Measurements from ENCODE around the gene ST6GALNAC6.
A peak's percentile ranks its signal among the peaks of the same experiment; 100 is the strongest.

ST6GALNAC6 gene

GRCh38 chr9:127931092-127931881 lies 31.9 kb upstream of the ST6GALNAC6 start:
- DNase-seq, result peak in 1 of 2 experiments; percentile 48

- DNase-seq, result peak; percentile 66 to 78
These were observed 31.1 kb upstream of the ST6GALNAC6 start, which contains the start of gene PIP5KL1 for GRCh38 chr9:127930231-127931091. TSS of gene PIP5KL1 (minus strand) at chr9:127930777. CDS start at chr9:127930752, 25 bp downstream.

GRCh38 chr9:127929625-127929979 lies 30.2 kb upstream of the ST6GALNAC6 start:
- no peak for DNase-seq

- DNase-seq, result no peak
These were observed 29.5 kb upstream of the ST6GALNAC6 start for GRCh38 chr9:127928676-127929624.

GRCh38 chr9:127927988-127928675 lies 28.7 kb upstream of the ST6GALNAC6 start:
- no peak for DNase-seq

GRCh38 chr9:127927201-127927987 lies 28.0 kb upstream of the ST6GALNAC6 start:
- DNase-seq, result peak; percentile 16 to 20

GRCh38 chr9:127926906-127927200 lies 27.4 kb upstream of the ST6GALNAC6 start:
- no peak for DNase-seq

GRCh38 chr9:127925959-127926905 lies 26.8 kb upstream of the ST6GALNAC6 start:
- no peak for DNase-seq

GRCh38 chr9:127924736-127925444 lies 25.5 kb upstream of the ST6GALNAC6 start:
- DNase-seq, result no peak

- DNase-seq, result no peak
These were observed 24.4 kb upstream of the ST6GALNAC6 start for GRCh38 chr9:127923771-127924170.

- DNase-seq, result no peak
These were observed 23.6 kb upstream of the ST6GALNAC6 start for GRCh38 chr9:127923046-127923445.

- peak; percentile 30 to 53 for DNase-seq
These were observed 22.2 kb upstream of the ST6GALNAC6 start for GRCh38 chr9:127921557-127922120.

- no peak for DNase-seq
These were observed 21.4 kb upstream of the ST6GALNAC6 start for GRCh38 chr9:127920794-127921193.

- DNase-seq, result no peak
These were observed 19.9 kb upstream of the ST6GALNAC6 start for GRCh38 chr9:127919253-127919815.

- DNase-seq, result no peak
These were observed 19.0 kb upstream of the ST6GALNAC6 start for GRCh38 chr9:127918183-127919107.

GRCh38 chr9:127917603-127918002 lies 18.2 kb upstream of the ST6GALNAC6 start:
- no peak for DNase-seq

- DNase-seq, result peak; percentile 81 to 85
These were observed 17.5 kb upstream of the ST6GALNAC6 start, which contains the start of gene ST6GALNAC4 for GRCh38 chr9:127916720-127917581. TSS of gene ST6GALNAC4 (minus strand) at chr9:127917041. CDS start at chr9:127916419, 622 bp downstream.

Data from NCI-H2081 (cell line).